HG02610 (cell line): ENCODE data around the gene NTM.
"Not testable (repeated sequence)": the region's sequence is repeated elsewhere in the genome, so short reads cannot be mapped to it uniquely, and the experiment has no call there.

Experiments used
- ATAC-seq: cut with Tn5 transposase; IDR thresholded peaks from one replicate; pipeline ENCODE4 v1.9.1; 2021; ENCODE audit warnings: mild to moderate bottlenecking, moderate library complexity; ENCODE audit not compliant: unreplicated experiment

Gene NTM

DNA sequence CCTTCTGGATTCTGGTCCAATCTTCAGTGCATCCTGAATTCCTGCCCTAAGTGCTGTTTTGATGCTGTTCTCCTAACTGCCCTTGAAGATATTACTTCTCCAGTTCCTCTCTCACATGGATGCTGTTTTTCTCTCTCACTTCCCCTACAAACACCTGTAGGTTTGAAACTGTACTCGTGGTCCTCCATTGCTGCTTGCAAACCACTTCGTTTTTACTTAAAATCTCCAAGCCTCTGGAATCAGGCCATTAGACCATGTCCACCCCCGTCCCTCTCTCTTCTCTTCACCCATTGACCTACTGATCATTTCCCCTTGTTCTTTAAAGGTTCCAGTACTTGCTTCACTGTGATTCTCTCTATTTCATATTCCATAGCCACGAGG lies 988.1 kb downstream of the NTM start:
- peak; percentile 31 for ATAC-seq

DNA sequence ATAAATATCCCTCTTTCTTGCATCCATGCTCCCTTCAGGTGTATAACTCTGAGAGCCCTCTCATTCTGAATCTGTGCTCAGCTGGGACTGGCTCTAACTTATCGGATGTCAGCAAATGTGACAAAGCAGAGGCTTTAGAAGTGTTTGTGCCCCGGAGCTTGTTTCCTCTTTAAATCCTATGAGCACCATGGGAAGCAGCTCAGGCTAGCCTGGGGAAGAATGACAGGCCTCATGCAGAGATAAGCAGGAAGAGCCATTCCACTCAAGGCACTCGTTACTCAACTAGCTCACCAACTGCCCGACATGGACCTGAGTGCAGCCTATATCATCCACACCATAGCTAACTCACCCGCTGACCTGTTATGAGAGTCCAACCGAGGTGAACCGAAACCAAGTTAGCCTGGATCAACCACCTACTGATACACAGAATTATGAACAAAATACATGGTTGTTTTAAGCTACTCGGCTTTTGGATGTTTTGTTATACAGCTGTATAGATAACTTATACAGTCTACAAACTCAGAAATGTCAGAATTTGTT lies 990.7 kb downstream of the NTM start:
- no peak for ATAC-seq

DNA sequence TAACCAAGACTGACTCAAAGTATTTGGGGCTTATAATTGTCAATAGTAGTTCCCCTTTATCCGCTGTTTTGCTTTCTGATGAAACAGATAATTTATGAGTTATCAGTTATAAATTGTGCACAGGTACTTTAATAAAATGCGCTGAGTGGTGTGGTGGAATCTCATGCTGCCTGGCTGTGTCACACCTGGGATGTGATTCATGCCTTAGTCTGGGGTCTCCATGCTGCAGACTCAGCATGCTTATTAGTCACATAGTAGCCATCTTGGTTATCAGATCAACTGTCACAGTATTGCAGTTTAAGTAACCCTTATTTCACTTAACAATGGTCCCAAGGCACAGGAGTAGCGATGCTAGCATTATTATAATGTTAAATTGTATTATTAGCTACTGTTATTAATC lies 995.2 kb downstream of the NTM start:
- no peak for ATAC-seq

DNA sequence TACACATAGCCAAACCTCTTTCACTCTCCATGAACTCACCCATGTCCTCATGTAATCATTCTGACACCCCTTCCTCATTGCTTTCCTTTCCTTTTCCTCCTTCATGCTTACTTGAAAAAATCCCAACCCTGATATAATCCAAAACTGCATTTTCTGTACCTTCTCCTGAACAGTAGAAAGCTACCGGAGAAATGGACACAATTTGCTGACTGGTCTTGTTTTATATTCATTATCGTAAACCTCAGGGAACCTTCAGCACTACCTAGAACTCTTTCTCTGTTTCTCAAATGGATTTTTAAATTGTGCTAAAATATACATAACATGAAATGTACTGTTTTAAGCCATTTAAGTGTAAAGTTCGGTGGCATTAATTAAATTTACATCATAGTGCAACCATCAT lies 996.9 kb downstream of the NTM start:
- ATAC-seq: no peak

DNA sequence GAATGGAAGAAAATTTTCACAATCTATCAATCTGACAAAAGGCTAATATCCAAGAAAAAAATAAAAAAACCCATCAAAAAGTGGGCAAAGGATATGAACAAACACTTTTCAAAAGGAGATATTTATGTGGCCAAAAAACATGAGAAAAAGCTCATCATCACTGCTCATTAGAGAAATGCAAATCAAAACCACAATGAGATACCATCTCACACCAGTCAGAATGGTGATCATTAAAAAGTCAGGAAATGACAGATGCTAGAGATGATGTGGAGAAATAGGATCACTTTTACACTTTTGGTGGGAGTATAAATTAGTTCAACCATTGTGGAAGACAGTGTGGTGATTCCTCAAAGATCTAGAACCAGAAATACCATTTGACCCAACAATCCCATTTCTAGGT lies 999.7 kb downstream of the NTM start:
- ATAC-seq: not testable (repeated sequence)

DNA sequence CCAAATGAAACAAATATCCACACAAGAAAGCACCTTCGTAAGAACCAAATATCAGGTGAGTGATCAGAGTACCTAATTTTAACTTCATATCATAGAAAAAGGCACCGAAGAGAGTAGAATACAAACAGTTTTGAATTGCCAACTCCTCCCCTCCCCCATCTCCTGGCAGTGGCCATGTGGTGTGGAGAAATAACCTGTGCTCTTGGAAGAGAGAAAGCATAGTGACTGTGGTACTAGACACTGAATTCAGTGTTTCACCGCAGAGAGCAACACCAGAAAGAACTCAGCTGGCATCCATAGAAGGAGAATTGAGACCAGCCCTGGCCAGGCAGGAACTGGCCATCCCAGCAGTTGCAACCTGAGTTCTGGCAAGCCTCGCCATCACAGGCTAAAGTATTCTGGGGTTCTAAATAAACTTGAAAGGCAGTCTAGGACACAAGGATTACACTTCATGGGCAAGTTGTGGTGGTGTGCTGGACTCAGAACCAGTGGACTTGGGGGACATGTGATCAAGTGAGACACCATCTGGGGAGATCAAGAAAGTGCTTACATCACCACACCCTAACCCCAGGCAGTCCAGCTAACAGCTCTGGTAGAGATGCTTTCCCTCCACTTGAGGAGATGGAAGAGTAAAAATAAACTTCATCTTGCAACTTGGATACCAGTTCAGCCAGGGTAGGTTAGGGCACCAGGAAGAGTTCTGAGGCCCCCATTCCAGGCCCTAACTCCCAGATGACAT lies 1003.2 kb downstream of the NTM start:
- no peak for ATAC-seq

DNA sequence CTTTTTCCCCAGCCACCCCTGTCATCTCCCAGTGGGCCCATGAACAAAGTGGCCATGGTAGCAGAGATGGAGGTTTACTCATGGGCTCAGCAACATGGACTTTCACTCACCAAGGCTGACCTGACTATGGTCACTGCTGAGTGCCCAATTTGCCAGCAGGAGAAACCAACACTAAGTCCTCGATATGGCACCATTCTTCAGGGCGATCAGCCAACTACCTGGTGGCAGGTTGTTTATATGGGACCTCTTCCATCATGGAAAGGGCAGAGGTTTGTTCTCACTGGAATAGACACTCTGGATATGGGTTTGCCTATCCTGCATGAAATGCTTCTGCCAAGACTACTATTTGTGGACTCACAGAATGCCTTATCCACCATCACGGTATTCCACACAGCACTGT lies 1009.1 kb downstream of the NTM start:
- no peak for ATAC-seq
